Activated T-helper 17 cell treated with anti-CD3 and anti-CD28 coated beads, Interleukin-2, amount 50 U/mL, for 72 hours (primary cell): ENCODE results near the gene CLDN24. TPM values are rescaled to one million over a fixed set of nuclear protein-coding genes. Genes with fewer than 3 reads are reported as not detected.

Source experiments
- ATAC-seq: fragments of 150-1000 bp; cut with Tn5 transposase; replicated peaks from 2 replicates; pipeline ENCODE4 v1.10.0; 2021; ENCODE audit warnings: mild to moderate bottlenecking, moderate library complexity
- H3K27ac Mint-ChIP-seq: one replicate; pipeline ENCODE4 v1.8.0; 2022; ENCODE audit warnings: mixed read lengths
- H3K27me3 Mint-ChIP-seq: one replicate; pipeline ENCODE4 v1.8.0; 2022; ENCODE audit warnings: mixed read lengths
- H3K36me3 Mint-ChIP-seq: one replicate; pipeline ENCODE4 v1.8.0; 2022; ENCODE audit warnings: low read depth, mild to moderate bottlenecking, mixed read lengths
- H3K4me1 Mint-ChIP-seq: one replicate; pipeline ENCODE4 v1.8.0; 2022; ENCODE audit warnings: mixed read lengths
- H3K4me3 Mint-ChIP-seq: one replicate; pipeline ENCODE4 v1.8.0; 2022; ENCODE audit warnings: mild to moderate bottlenecking, mixed read lengths
- H3K9me3 Mint-ChIP-seq: one replicate; pipeline ENCODE4 v1.8.0; 2022; ENCODE audit warnings: mixed read lengths
- total RNA-seq, 2 donors: library from RNA; stranded (reverse); gene quantifications; one replicate each; pipeline ENCODE4 v1.2.3, GENCODE V29; 2022

CLDN24 gene
- total RNA-seq, 2 donors from 2014 or later: not detected

- Mint-ChIP-seq H3K36me3 (no peaks in the 10 kb centered on the region), H3K4me3 (no peak overlapping the region), H3K9me3 (no peaks in the 10 kb centered on the region), H3K27ac (no peak overlapping the region), H3K4me1 (peaks cover 4% of the 10 kb centered on the region), H3K27me3 (peaks cover 12% of the 10 kb centered on the region)
- no peak for ATAC-seq
These were observed 30.3 kb upstream of the CLDN24 start for GRCh38 chr4:183352546-183352945.

DNA sequence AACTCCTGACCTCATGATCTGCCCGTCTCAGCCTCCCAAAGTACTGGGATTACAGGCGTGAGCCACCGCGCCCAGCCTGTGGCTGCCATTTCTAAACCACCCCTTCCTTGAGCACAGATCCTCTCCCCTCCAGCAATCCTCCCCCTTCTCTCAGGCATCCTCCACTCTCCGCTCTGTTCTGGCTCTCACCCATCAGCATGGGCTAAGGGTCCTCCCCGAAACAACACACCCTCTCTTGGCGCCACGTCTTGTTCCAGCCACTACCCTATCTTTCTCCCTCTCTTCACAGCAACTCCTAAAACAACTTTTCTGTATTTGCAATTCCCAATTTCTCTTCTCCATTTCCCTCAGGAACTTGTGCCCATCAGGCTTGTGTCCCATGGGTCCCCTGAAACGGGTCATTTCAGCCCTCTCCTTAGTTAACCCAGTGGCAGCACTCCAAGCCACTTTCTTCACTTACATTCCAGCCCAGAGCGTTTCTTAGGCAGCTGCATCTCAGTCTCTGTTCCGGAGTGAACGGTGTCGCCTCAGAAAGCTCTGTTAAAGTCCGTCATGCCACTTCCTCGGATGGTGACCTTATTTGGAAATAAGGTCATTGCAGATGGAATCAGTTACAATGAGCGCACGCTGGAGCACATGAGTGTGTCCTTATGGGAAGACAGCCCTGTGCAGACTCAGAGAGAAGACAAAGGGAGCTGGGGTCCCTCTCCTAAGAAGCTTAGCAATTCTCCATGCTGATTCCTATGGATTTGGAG lies 28.3 kb upstream of the CLDN24 start:
- ATAC-seq: no peak
- H3K36me3 Mint-ChIP-seq: no peaks in the 10 kb centered on the region
- H3K27me3 Mint-ChIP-seq: peaks cover 9% of the 10 kb centered on the region
- H3K9me3 Mint-ChIP-seq: no peaks in the 10 kb centered on the region
- peak overlapping the region; percentile 18 for H3K27ac Mint-ChIP-seq
- peak overlapping the region; percentile 34 for H3K4me3 Mint-ChIP-seq
- H3K4me1 Mint-ChIP-seq: peaks cover 4% of the 10 kb centered on the region

DNA sequence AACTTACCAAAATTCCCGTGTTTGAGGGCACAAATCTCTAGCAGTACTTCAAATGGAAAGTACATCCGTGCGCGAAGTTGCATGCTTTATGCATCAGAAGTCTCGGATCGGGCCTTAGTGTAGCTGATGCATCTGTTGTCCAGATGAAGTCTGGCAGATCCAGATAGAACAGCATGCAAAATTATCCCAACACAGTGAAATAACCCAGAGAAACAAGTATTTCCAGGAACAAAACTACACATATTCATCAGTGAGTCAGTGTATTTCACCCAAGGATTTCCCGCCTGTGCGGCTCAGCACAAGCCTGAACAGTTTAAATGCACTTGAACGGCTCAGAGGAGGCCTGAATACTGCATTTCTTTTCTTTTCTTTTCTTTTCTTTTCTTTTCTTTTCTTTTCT lies 27.4 kb upstream of the CLDN24 start:
- Mint-ChIP-seq H3K4me3 (peak overlapping the region; percentile 61), H3K27me3 (peaks cover 9% of the 10 kb centered on the region), H3K4me1 (peaks cover 4% of the 10 kb centered on the region), H3K27ac (peak overlapping the region; percentile 84), H3K36me3 (no peaks in the 10 kb centered on the region), H3K9me3 (no peaks in the 10 kb centered on the region)
- ATAC-seq: peak; percentile 51

DNA sequence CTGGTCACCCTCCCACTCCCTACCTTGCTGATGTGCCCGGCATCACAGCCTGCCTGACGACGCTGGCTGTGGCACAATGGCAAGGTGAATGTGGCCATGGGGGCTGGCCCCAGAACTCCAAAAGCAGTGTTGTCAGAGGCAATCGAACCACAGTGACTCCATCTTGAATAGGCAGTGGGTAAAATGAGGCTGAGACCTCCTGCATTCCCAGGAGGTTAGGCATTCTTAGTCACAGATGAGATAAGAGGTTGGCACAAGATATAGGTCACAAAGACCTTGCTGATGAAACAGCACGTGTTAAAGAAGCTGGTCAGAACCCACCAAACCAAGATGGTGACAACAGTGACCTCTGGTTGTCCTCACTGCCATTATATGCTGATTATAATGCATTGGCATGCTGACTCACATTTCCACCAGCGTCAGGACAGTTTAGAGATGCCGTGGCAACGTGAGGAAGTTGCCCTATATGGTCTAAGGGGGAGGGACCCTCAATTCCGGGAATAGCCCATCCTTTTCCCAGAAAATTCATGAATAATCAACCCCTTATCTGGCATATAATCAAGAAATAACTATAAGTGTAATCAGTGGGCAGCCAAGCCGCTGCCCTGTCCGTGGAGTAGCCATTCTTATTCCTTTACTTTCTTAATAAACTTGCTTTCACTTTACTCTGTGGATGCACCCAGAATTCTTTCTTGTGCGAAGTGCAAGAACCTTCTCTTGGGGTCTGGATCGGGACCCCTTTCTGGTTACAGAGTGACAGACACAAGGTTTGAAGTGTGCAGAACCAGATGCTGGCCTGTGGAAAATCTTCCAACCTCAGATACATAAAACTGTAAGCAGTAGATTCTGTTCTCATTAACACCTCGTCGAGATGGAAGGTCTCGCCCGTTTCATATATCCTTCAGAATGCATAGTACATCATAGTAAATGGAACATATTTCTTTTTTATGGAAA lies 26.8 kb upstream of the CLDN24 start:
- H3K4me1 Mint-ChIP-seq: peaks cover 4% of the 10 kb centered on the region
- H3K4me3 Mint-ChIP-seq: peak overlapping the region; percentile 61
- no peaks in the 10 kb centered on the region for H3K9me3 Mint-ChIP-seq
- ATAC-seq: peak; percentile 95
- peak overlapping the region; percentile 84 for H3K27ac Mint-ChIP-seq
- peaks cover 9% of the 10 kb centered on the region for H3K27me3 Mint-ChIP-seq
- no peaks in the 10 kb centered on the region for H3K36me3 Mint-ChIP-seq

DNA sequence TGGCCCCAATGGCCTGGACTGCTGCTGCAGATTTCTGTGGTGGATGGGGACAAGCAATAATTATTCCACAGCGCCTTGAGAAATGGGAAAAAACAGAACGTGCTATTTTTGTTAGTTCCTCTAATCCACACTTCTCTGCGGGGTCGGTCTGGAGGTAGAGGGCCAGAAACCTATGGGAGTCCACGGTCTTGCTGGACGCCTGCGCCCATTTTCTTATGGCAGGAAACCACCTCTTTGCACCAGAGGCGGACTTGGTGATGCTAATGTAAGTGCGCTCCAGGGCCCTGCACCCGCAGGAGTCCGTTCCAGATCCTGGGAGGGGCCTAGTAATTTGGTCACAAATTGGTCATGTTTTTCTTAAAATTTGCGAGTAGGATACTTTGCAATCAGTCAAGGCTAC lies 25.9 kb upstream of the CLDN24 start:
- Mint-ChIP-seq H3K27ac (no peak overlapping the region), H3K4me3 (peak overlapping the region; percentile 61), H3K4me1 (peaks cover 4% of the 10 kb centered on the region), H3K36me3 (no peaks in the 10 kb centered on the region), H3K27me3 (peaks cover 9% of the 10 kb centered on the region), H3K9me3 (no peaks in the 10 kb centered on the region)
- ATAC-seq: no peak

GRCh38 chr4:183347566-183347965 lies 25.3 kb upstream of the CLDN24 start:
- no peak for ATAC-seq
- no peaks in the 10 kb centered on the region for H3K9me3 Mint-ChIP-seq
- peak overlapping the region; percentile 59 for H3K27ac Mint-ChIP-seq
- H3K27me3 Mint-ChIP-seq: peaks cover 9% of the 10 kb centered on the region
- no peaks in the 10 kb centered on the region for H3K36me3 Mint-ChIP-seq
- H3K4me3 Mint-ChIP-seq: no peak overlapping the region
- peaks cover 4% of the 10 kb centered on the region for H3K4me1 Mint-ChIP-seq

DNA sequence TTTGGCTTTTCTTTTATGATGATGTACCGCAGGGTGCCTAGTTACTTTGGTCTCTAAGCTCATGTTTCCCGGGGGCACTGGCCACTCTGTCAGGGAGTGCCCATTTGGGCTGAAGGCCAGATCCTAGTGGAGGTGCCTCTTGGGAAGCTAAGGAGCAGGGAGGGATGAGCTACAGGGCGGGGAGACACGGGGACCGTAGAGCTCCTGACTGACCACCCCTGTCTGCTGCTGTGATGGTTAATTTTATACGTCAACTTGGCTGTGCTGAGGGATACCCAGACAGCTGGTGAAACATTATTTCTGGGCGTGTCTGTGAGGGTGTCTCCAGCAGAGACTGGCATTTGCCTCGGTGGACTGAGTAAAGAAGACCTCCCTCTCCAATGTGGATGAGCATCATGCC lies 24.9 kb upstream of the CLDN24 start:
- Mint-ChIP-seq H3K9me3 (no peaks in the 10 kb centered on the region), H3K4me3 (no peak overlapping the region), H3K4me1 (peaks cover 4% of the 10 kb centered on the region), H3K27ac (peak overlapping the region; percentile 59), H3K27me3 (peaks cover 9% of the 10 kb centered on the region), H3K36me3 (no peaks in the 10 kb centered on the region)
- ATAC-seq: no peak

- Mint-ChIP-seq H3K27me3 (peaks cover 3% of the 10 kb centered on the region), H3K27ac (no peak overlapping the region)
These were observed 23.0 kb upstream of the CLDN24 start for GRCh38 chr4:183345261-183345660.

GRCh38 chr4:183344523-183345255 lies 22.5 kb upstream of the CLDN24 start:
- H3K4me1 Mint-ChIP-seq: peaks cover 4% of the 10 kb centered on the region
- H3K9me3 Mint-ChIP-seq: no peaks in the 10 kb centered on the region
- H3K27me3 Mint-ChIP-seq: peaks cover 3% of the 10 kb centered on the region
- ATAC-seq: no peak
- H3K27ac Mint-ChIP-seq: no peak overlapping the region
- no peak overlapping the region for H3K4me3 Mint-ChIP-seq
- H3K36me3 Mint-ChIP-seq: no peaks in the 10 kb centered on the region

More at GRCh38 chr4:183345261-183345660, 23.0 kb upstream of the CLDN24 start:
- no peak for ATAC-seq
- H3K4me1 Mint-ChIP-seq: peaks cover 4% of the 10 kb centered on the region
- no peak overlapping the region for H3K4me3 Mint-ChIP-seq
- H3K36me3 Mint-ChIP-seq: no peaks in the 10 kb centered on the region
- H3K9me3 Mint-ChIP-seq: no peaks in the 10 kb centered on the region

DNA sequence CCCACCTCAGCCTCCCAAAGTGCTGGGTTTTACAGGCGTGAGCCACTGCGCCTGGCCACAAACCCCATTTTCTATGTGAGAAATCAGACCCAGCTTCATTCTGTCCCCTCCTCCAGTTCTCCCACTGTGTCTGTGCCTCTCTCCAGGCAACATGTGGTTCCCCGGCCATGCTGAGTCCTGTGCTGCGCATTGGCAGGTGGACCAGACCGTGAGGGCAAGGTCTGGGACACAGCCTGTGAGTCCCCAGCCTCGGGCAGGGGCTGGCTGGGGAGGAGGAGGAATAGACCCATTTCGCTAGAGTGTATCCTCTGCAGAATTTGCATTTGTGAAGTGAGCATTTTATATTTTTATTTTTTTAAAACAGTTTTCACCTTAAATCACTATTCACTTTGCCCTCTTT lies 21.5 kb upstream of the CLDN24 start:
- Mint-ChIP-seq H3K4me1 (peaks cover 3% of the 10 kb centered on the region), H3K9me3 (no peaks in the 10 kb centered on the region), H3K4me3 (no peak overlapping the region), H3K27ac (no peak overlapping the region), H3K27me3 (peaks cover 3% of the 10 kb centered on the region), H3K36me3 (no peaks in the 10 kb centered on the region)
- no peak for ATAC-seq

DNA sequence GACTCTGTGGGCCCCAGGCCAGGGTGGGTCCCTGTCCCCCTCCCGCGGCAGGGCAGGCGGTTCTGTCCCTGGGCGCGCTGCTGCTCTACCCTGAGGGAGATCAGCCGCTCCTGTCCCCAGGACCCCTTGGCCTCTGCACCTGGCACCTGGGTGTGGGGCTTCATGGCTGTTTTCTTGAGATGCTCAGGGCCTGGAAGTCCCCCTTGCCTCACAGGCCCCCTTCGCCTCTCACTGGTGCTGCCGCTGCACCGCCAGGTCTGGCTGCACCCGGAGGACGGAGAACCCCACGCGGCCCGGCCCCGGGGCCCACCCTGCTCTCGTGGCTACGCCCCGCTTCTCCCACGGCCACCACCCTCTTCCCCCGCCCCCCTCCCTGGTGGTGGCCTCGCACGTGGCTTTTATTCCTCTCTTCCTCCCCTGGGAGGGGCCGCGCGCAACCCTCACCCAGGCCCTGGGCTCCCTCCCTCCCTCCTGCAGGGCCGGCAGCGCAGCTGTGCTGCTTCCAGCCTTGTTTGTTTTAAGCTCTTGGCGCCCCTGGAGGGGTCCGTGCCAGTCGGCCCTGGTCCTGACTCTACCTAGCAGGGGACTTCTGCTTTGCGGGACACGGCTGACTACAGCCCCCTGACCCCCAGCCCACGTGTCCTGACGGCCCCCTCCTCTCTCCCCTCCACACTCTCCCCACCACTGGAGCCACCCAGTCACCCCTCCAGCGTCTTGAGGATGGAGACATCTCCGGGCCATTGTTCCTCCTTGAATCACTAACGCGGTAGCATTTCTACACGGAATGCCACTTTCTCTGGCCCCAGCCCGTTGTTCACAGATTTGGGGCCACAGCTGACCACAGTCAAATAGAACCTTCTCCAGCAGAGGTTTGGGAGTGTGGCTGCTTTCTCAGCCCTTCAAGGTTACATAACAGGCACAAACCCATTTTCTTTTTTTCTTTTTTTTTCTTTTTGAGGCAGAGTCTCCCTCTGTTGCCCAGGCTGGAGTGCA lies 20.6 kb upstream of the CLDN24 start:
- Mint-ChIP-seq H3K36me3 (no peaks in the 10 kb centered on the region), H3K4me3 (peak overlapping the region; percentile 55), H3K9me3 (no peaks in the 10 kb centered on the region), H3K27ac (no peak overlapping the region), H3K27me3 (peaks cover 3% of the 10 kb centered on the region), H3K4me1 (no peaks in the 10 kb centered on the region)
- peak; percentile 40 for ATAC-seq

DNA sequence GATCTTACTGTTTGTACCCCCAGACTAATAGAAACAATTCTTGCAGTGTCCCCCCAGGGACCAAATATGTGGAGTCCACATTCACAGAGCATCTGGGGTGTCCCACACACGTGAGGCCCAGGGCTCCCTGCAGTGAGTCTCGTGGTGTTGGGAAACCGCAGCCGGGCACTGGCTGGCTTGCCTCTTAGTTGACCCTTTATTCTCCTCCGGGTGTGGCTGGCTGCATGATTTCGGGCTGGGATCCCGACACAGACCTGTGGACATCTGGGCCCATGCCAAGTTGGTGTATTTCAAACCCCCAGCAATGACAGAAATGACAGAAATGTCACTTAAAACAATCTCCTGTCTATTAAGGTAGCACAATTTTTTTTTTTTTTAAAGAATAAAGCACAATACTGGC lies 15.6 kb upstream of the CLDN24 start:
- ATAC-seq: no peak
- no peak overlapping the region for H3K27ac Mint-ChIP-seq
- H3K9me3 Mint-ChIP-seq: no peaks in the 10 kb centered on the region
- H3K27me3 Mint-ChIP-seq: peaks cover 9% of the 10 kb centered on the region
- H3K4me3 Mint-ChIP-seq: no peak overlapping the region
- no peaks in the 10 kb centered on the region for H3K4me1 Mint-ChIP-seq
- no peaks in the 10 kb centered on the region for H3K36me3 Mint-ChIP-seq

DNA sequence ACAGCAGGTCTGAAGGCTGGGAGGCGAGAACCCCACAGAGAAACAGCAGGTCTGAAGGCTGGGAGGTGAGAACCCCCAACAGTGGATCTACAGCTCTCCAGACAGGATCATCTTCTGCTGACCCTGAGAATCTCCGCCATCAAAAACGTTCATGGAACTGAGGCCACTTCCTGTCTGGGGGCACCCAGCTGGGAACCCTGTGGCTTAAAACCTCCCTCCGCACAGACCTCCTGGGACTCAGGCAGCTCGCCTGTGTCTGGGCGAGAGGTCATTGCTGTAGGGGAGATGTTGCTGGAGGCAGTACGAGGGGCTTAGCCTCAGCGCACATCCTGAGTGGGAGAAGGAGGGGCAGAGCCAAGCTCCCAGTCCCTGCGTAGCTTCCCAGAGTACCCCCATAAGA lies 15.1 kb upstream of the CLDN24 start:
- H3K9me3 Mint-ChIP-seq: no peaks in the 10 kb centered on the region
- H3K36me3 Mint-ChIP-seq: no peaks in the 10 kb centered on the region

More for the DNA sequence above, 15.1 kb upstream of the CLDN24 start:
- Mint-ChIP-seq H3K4me3 (no peak overlapping the region), H3K27ac (no peak overlapping the region), H3K4me1 (no peaks in the 10 kb centered on the region), H3K27me3 (peaks cover 11% of the 10 kb centered on the region)
- ATAC-seq: no peak
